ENCODE results near the gene TRAPPC3L. TPM values are rescaled to one million over a fixed set of nuclear protein-coding genes. Genes with fewer than 3 reads are reported as not detected.
A peak's percentile ranks its signal among the peaks of the same experiment; 100 is the strongest.

The TRAPPC3L gene
- total RNA-seq, 1 donor, result under 0.01 TPM

DNA sequence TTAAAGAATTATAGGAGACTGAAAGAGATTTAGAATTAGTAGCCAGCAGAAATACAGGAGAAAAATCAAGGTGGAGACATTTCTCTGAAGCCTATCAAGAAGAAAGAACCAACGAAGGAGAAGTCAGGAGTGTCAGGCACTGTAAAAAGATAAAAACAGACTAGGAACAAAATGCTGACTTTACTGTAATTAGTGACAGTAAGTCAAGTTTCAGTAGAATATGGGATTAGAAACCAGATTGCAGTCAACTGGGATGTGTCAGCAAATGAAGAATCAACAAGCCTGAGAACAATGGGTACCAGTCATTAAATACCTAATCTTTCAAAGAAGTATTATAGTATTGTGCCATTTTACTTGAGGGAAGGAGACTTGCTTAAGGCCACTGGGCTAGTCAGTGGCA is 62.7 kb downstream of the TRAPPC3L start:
- no peaks in the 10 kb centered on the region for H3K27me3 ChIP-seq (ENCODE audit: insufficient read depth, low read length)
- H3K27ac ChIP-seq (ENCODE audit: low read depth, low read length), result no peak overlapping the region
- H3K9me3 ChIP-seq (ENCODE audit: low read depth, low read length), result no peaks in the 10 kb centered on the region
- DNase-seq (ENCODE audit: insufficient read length, low spot score, missing footprints), result no peak
- no peak for TF ChIP-seq CTCF (IDR thresholded peaks at IDR 0.05; ENCODE audit: extremely low read depth, low read depth, low read length)
- no peak overlapping the region for H2AFZ ChIP-seq (ENCODE audit: low read length)
- H4K20me1 ChIP-seq (ENCODE audit: insufficient read depth, low read length), result no peaks in the 10 kb centered on the region
- no peak overlapping the region for H3K4me3 ChIP-seq (ENCODE audit: insufficient read depth, low read length)
- no peaks in the 10 kb centered on the region for H3K36me3 ChIP-seq (ENCODE audit: insufficient read depth, low read length)
- H3K4me2 ChIP-seq (ENCODE audit: insufficient read depth, low read length), result no peak overlapping the region
- H3K79me2 ChIP-seq (ENCODE audit: insufficient read depth, low read length), result no peaks in the 10 kb centered on the region
- peaks cover 3% of the 10 kb centered on the region for H3K4me1 ChIP-seq (ENCODE audit: insufficient read depth, low read length)

DNA sequence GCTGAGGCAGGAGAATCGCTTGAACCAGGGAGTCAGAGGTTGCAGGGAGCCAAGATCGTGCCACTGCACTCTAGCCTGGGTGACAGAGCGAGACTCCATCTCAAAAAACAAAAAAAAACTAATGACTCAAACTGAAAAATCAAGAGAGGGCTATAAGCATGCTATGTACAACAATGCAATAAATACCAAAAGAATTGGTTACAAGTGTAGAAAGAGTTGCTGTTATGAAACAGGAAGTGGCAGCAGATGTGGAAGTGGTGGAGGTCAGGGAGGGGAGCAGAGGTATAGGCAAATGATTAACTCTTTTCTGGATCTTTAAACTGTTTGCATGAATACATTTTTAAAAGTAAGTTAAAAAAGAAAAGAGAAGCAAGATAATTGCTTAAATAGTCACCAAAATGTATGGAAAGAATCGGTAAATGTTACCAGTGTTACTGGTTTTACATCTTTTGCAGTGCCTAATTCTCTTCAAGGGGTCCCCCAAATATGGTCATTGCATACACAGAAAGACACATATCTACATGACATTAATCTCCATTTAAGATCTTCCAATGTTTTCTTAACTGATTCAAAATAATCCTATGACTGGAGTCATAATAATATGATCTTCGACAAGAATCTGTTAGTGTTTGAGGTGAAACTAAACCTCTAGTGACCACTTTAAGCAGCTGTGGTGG is 69.3 kb downstream of the TRAPPC3L start:
- no peaks in the 10 kb centered on the region for H3K27me3 ChIP-seq (ENCODE audit: insufficient read depth, low read length)
- H3K79me2 ChIP-seq (ENCODE audit: insufficient read depth, low read length), result no peaks in the 10 kb centered on the region
- no peak overlapping the region for H3K4me2 ChIP-seq (ENCODE audit: insufficient read depth, low read length)
- no peak for DNase-seq (ENCODE audit: insufficient read length, low spot score, missing footprints)
- no peak overlapping the region for H3K27ac ChIP-seq (ENCODE audit: low read depth, low read length)
- H2AFZ ChIP-seq (ENCODE audit: low read length), result peak overlapping the region; percentile 41
- H3K36me3 ChIP-seq (ENCODE audit: insufficient read depth, low read length), result no peaks in the 10 kb centered on the region
- no peaks in the 10 kb centered on the region for H3K9me3 ChIP-seq (ENCODE audit: low read depth, low read length)
- no peak overlapping the region for H3K4me3 ChIP-seq (ENCODE audit: insufficient read depth, low read length)
- TF ChIP-seq CTCF (IDR thresholded peaks at IDR 0.05; ENCODE audit: extremely low read depth, low read depth, low read length), result no peak
- no peaks in the 10 kb centered on the region for H4K20me1 ChIP-seq (ENCODE audit: insufficient read depth, low read length)
- no peaks in the 10 kb centered on the region for H3K4me1 ChIP-seq (ENCODE audit: insufficient read depth, low read length)

- no peak for DNase-seq (ENCODE audit: insufficient read length, low spot score, missing footprints)
- Histone ChIP-seq H3K27me3 (ENCODE audit: insufficient read depth, low read length) (no peaks in the 10 kb centered on the region), H3K27ac (ENCODE audit: low read depth, low read length) (no peak overlapping the region), H3K36me3 (ENCODE audit: insufficient read depth, low read length) (no peaks in the 10 kb centered on the region), H3K79me2 (ENCODE audit: insufficient read depth, low read length) (no peaks in the 10 kb centered on the region), H3K4me2 (ENCODE audit: insufficient read depth, low read length) (no peak overlapping the region), H3K4me3 (ENCODE audit: insufficient read depth, low read length) (no peak overlapping the region), H3K4me1 (ENCODE audit: insufficient read depth, low read length) (no peaks in the 10 kb centered on the region), H3K9me3 (ENCODE audit: low read depth, low read length) (no peaks in the 10 kb centered on the region), H4K20me1 (ENCODE audit: insufficient read depth, low read length) (no peaks in the 10 kb centered on the region), H2AFZ (ENCODE audit: low read length) (no peak overlapping the region)
- TF ChIP-seq CTCF (IDR thresholded peaks at IDR 0.05; ENCODE audit: extremely low read depth, low read depth, low read length), result no peak
Observed at GRCh38 chr6:116475141-116475540, 70.3 kb downstream of the TRAPPC3L start.

DNA sequence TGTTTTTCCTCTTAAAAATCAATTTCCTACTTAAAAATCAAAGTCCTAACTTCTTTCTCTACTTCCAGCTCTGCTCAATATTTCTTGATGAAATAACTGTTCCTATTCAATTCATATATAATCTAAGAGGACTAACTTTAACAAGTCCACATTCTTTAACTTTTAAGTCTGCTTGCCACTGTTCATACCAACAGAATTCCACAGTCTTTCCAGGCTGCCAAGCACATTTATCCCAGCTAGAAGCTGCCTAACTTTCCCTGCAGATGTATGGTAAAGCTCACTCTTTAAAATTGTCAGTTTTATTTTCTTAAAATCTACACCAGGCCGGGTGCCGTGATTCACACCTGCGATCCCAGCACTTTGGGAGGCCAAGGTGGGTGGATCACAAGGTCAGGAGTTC is 72.8 kb downstream of the TRAPPC3L start:
- no peak for TF ChIP-seq CTCF (IDR thresholded peaks at IDR 0.05; ENCODE audit: extremely low read depth, low read depth, low read length)
- Histone ChIP-seq H2AFZ (ENCODE audit: low read length) (no peak overlapping the region), H3K27ac (ENCODE audit: low read depth, low read length) (no peak overlapping the region), H3K27me3 (ENCODE audit: insufficient read depth, low read length) (no peaks in the 10 kb centered on the region), H4K20me1 (ENCODE audit: insufficient read depth, low read length) (no peaks in the 10 kb centered on the region), H3K79me2 (ENCODE audit: insufficient read depth, low read length) (no peaks in the 10 kb centered on the region), H3K4me3 (ENCODE audit: insufficient read depth, low read length) (no peak overlapping the region), H3K4me1 (ENCODE audit: insufficient read depth, low read length) (no peaks in the 10 kb centered on the region), H3K4me2 (ENCODE audit: insufficient read depth, low read length) (no peak overlapping the region), H3K9me3 (ENCODE audit: low read depth, low read length) (no peaks in the 10 kb centered on the region), H3K36me3 (ENCODE audit: insufficient read depth, low read length) (no peaks in the 10 kb centered on the region)
- DNase-seq (ENCODE audit: insufficient read length, low spot score, missing footprints), result no peak
